NCI-H2227 (cell line): Measurements from ENCODE around the gene TMEM106C.

ENCODE experiments used
- DNase-seq: peaks from one replicate; lab custom pipeline; 2025; ENCODE audit not compliant: unreplicated experiment; lab: John Stamatoyannopoulos, UW

Gene TMEM106C

GRCh38 chr12:48013287-48013686 lies 49.9 kb downstream of the TMEM106C start:
- no peak for DNase-seq

- no peak for DNase-seq
Observed at GRCh38 chr12:48015129-48015528, 51.7 kb downstream of the TMEM106C start.

- no peak for DNase-seq
Observed at GRCh38 chr12:48015954-48016353, 52.6 kb downstream of the TMEM106C start.

- no peak for DNase-seq
Observed at GRCh38 chr12:48016373-48017020, 53.1 kb downstream of the TMEM106C start.

GRCh38 chr12:48017496-48017895 lies 54.1 kb downstream of the TMEM106C start:
- no peak for DNase-seq

GRCh38 chr12:48017921-48018617 lies 54.7 kb downstream of the TMEM106C start:
- DNase-seq = no peak
